B cell (primary cell): ENCODE data around the gene MALRD1. TPM values are rescaled to one million over a fixed set of nuclear protein-coding genes. Genes with fewer than 3 reads are reported as not detected.

Experiments
- ATAC-seq: fragments of 200-7000 bp; cut with Tn5 transposase; one replicate; pipeline ENCODE4 v1.10.0; 2021; ENCODE audit warnings: low read depth, mild to moderate bottlenecking, moderate number of reproducible peaks, moderate library complexity
- CTCF ChIA-PET: fragments of 350-600 bp; sonication (Branson Sonifier 250); formaldehyde crosslinking; loops from one replicate; lab custom pipeline; 2021; ENCODE audit warnings: antibody characterized with exemption, inconsistent platforms; lab: Charles Lee
- POLR2A ChIA-PET: fragments of 350-600 bp; sonication (Branson Sonifier 250); formaldehyde crosslinking; loops from one replicate; lab custom pipeline; 2021; ENCODE audit warnings: antibody characterized with exemption; lab: Charles Lee
- DNase-seq: peaks from one replicate; pipeline ENCODE4 v3.0.0; 2013
- H2AFZ ChIP-seq: 2 replicates; pipeline ENCODE4 v1.6.1; 2012; ENCODE audit warnings: mild to moderate bottlenecking, low read depth, low read length; ENCODE audit not compliant: insufficient read depth, poor library complexity, severe bottlenecking
- H3K27ac ChIP-seq, 2 donors: 1 replicate in 1 of 2; 2 replicates in 1 of 2; pipeline ENCODE4 v1.5.1; 2012 to 2013; ENCODE audit warnings: low read length in 2 of 2, mild to moderate bottlenecking in 2 of 2, moderate library complexity in 1 of 2
- H3K27me3 ChIP-seq, 4 experiments: fragments of 200-600 bp in 1 of 4; sonication (generic) in 1 of 4; replicated peaks in 1 of 4; 1 replicate in 2 of 4; 2 replicates in 2 of 4; pipeline versions ENCODE4 v1.6.1 to v1.7.0; 2013 to 2016; ENCODE audit warnings: low read length in 3 of 4, mild to moderate bottlenecking in 2 of 4, mixed read lengths in 1 of 4, moderate library complexity in 1 of 4; ENCODE audit not compliant: insufficient read depth in 4 of 4, control insufficient read depth in 3 of 4; ENCODE audit errors: control extremely low read depth in 1 of 4
- H3K36me3 ChIP-seq, 2 experiments: replicated peaks in 1 of 2; 1 replicate in 1 of 2; 2 replicates in 1 of 2; pipeline versions ENCODE4 v1.6.1 to v1.7.1; 2013; ENCODE audit warnings: low read length in 1 of 2; ENCODE audit not compliant: insufficient read depth in 2 of 2, control insufficient read depth in 1 of 2; ENCODE audit errors: control extremely low read depth in 1 of 2, extremely low read depth in 1 of 2
- H3K4me1 ChIP-seq, 2 donors: fragments of 200-600 bp in 1 of 2; sonication (generic) in 1 of 2; 1 replicate in 1 of 2; 2 replicates in 1 of 2; pipeline versions ENCODE4 v1.5.1 to v1.6.1; 2013 to 2017; ENCODE audit warnings: low read length in 2 of 2; ENCODE audit not compliant: control insufficient read depth in 2 of 2, insufficient read depth in 2 of 2
- H3K4me2 ChIP-seq: replicated peaks from 2 replicates; pipeline ENCODE3; 2012; ENCODE audit warnings: mild to moderate bottlenecking, low read depth, low read length; ENCODE audit not compliant: poor library complexity, severe bottlenecking
- H3K4me3 ChIP-seq, 5 experiments: fragments of 200-600 bp in 1 of 5; sonication (generic) in 1 of 5; 1 replicate in 3 of 5; 2 replicates in 2 of 5; pipeline versions ENCODE4 v1.5.1 to v1.7.0; 2011 to 2016; ENCODE audit warnings: low read length in 4 of 5, mild to moderate bottlenecking in 4 of 5, low read depth in 2 of 5, control low read depth in 1 of 5, moderate library complexity in 1 of 5; ENCODE audit not compliant: insufficient read depth in 1 of 5; ENCODE audit errors: control extremely low read depth in 1 of 5, extremely low read depth in 1 of 5
- H3K79me2 ChIP-seq: fragments of 200-600 bp; sonication (generic); one replicate; pipeline ENCODE4 v1.6.0; 2016; ENCODE audit warnings: low read length; ENCODE audit not compliant: control insufficient read depth, insufficient read depth
- H3K9ac ChIP-seq: fragments of 200-600 bp; sonication (generic); 2 replicates; pipeline ENCODE4 v1.6.1; 2017; ENCODE audit warnings: mild to moderate bottlenecking, low read length, moderate library complexity
- H3K9me3 ChIP-seq, 3 donors: one replicate each; pipeline versions ENCODE4 v1.6.1 to v1.7.1; 2013; ENCODE audit warnings: low read length in 2 of 3; ENCODE audit not compliant: control insufficient read depth in 2 of 3, insufficient read depth in 1 of 3; ENCODE audit errors: control extremely low read depth in 1 of 3
- H4K20me1 ChIP-seq: 2 replicates; pipeline ENCODE4 v1.6.0; 2012; ENCODE audit warnings: mild to moderate bottlenecking, low read length; ENCODE audit not compliant: insufficient read depth, control insufficient read depth, poor library complexity, severe bottlenecking
- H3K27ac Mint-ChIP-seq: one replicate; pipeline ENCODE4 v1.8.0; 2021; ENCODE audit warnings: mixed read lengths
- H3K27me3 Mint-ChIP-seq: one replicate; pipeline ENCODE4 v1.8.0; 2021; ENCODE audit warnings: mixed read lengths
- H3K4me1 Mint-ChIP-seq: one replicate; pipeline ENCODE4 v1.8.0; 2021; ENCODE audit warnings: mixed read lengths
- H3K4me3 Mint-ChIP-seq: one replicate; pipeline ENCODE4 v1.8.0; 2021; ENCODE audit warnings: mixed read lengths
- H3K9me3 Mint-ChIP-seq: one replicate; pipeline ENCODE4 v1.8.0; 2022; ENCODE audit warnings: mixed read lengths; ENCODE audit not compliant: insufficient read depth
- EZH2 ChIP-seq: IDR thresholded peaks from 2 replicates; pipeline ENCODE4 v1.6.1; 2012; ENCODE audit warnings: borderline replicate concordance, low read depth, mild to moderate bottlenecking, moderate library complexity, low read length; ENCODE audit not compliant: insufficient read depth, poor library complexity, severe bottlenecking
- WGBS: methylation state at CpG from one replicate; pipeline ENCODE4 v1.1.5; 2013; ENCODE audit warnings: missing lambda C conversion rate; ENCODE audit not compliant: insufficient coverage; 5-methylcytosine and 5-hydroxymethylcytosine counted together
- intact Hi-C: fragments of 100-400 bp; cut with micrococcal nuclease; formaldehyde crosslinking; loops from one replicate; pipeline ENCODE4 v1.10.0; 2022
- polyA plus RNA-seq: library from polyadenylated mRNA; depleted of rRNA; stranded (reverse); fragments of >200 nt; gene quantifications from 2 replicates; pipeline ENCODE4 v1.2.3, GENCODE V29; 2012
- total RNA-seq, 2 donors: library from RNA; stranded (reverse); fragments of 120-200 nt in 1 of 2; gene quantifications; 1 replicate in 1 of 2; 2 replicates in 1 of 2; pipeline versions ENCODE4 v1.2.3 to v1.2.4, GENCODE V29; 2013 to 2022
- TF ChIP-seq, protein P1 (sequence below): fragments of 200-600 bp; IDR thresholded peaks from one replicate; pipeline ENCODE4 v1.8.0; 2022; ENCODE audit warnings: antibody characterized with exemption, mild to moderate bottlenecking

MALRD1 gene
- total and polyA plus RNA-seq, 2 donors (not counting 1 experiment from before 2014, with no cell fraction given): not detected

DNA sequence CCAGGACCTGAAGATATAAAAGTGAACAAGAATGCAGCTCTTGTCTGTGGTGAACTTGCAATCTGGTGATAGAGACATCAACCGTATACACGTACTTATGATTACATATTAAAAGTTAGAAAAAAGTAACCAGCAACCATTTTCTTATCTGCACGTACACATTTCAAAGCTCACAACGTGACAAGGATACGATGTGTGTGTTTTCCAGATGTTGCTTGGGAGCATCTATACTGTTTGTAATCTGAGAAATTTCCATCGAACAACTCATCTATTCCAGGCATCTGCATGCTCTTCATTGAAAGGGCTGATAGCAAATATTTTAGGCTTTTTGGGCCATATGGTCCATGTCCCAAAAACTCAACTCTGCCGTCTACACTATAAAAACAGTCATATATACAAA, 23.3 kb downstream of the MALRD1 start:
- CTCF ChIA-PET: no interaction called here

DNA sequence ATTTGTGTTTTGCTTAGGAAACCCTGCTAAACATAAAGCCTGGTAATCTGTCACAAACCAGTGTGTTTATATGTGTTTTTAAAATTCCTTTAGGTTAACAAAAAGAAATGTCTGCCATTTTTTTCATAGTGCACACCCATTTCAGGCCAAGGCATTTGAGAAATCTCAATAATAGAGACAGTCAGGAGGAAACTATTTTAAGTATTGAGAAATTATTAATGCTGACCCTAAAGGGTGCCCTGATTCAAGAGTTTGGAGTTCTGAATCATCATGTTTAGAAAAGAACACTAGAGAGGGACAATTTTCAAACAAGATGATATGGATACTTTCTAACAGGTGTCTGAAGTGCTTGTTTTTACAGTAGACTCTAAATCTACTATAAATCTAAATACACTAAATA, 28.7 kb downstream of the MALRD1 start:
- no peaks in the 10 kb centered on the region for H3K4me1 Mint-ChIP-seq
- no peak overlapping the region for H3K27ac ChIP-seq
- ATAC-seq: no peak
- no peaks in the 10 kb centered on the region for H3K27me3 Mint-ChIP-seq
- no peak overlapping the region for H2AFZ ChIP-seq
- H3K79me2 ChIP-seq: no peaks in the 10 kb centered on the region
- CTCF ChIA-PET: no interaction called here
- no peaks in the 10 kb centered on the region for H3K27me3 ChIP-seq
- no peak overlapping the region for H3K9ac ChIP-seq
- intact Hi-C loops: no loop called here
- TF ChIP-seq EZH2: no peak
- TF ChIP-seq, protein P1, sequence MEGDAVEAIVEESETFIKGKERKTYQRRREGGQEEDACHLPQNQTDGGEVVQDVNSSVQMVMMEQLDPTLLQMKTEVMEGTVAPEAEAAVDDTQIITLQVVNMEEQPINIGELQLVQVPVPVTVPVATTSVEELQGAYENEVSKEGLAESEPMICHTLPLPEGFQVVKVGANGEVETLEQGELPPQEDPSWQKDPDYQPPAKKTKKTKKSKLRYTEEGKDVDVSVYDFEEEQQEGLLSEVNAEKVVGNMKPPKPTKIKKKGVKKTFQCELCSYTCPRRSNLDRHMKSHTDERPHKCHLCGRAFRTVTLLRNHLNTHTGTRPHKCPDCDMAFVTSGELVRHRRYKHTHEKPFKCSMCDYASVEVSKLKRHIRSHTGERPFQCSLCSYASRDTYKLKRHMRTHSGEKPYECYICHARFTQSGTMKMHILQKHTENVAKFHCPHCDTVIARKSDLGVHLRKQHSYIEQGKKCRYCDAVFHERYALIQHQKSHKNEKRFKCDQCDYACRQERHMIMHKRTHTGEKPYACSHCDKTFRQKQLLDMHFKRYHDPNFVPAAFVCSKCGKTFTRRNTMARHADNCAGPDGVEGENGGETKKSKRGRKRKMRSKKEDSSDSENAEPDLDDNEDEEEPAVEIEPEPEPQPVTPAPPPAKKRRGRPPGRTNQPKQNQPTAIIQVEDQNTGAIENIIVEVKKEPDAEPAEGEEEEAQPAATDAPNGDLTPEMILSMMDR: no peak
- no peak overlapping the region for H3K4me2 ChIP-seq
- H4K20me1 ChIP-seq: no peaks in the 10 kb centered on the region
- POLR2A ChIA-PET: no interaction called here
- H3K4me3 ChIP-seq: no peak overlapping the region
- H3K4me1 ChIP-seq: no peaks in the 10 kb centered on the region
- H3K9me3 Mint-ChIP-seq: peaks cover 4% of the 10 kb centered on the region
- no peak overlapping the region for H3K27ac Mint-ChIP-seq
- DNase-seq: no peak
- H3K36me3 ChIP-seq: no peaks in the 10 kb centered on the region
- H3K9me3 ChIP-seq: no peaks in the 10 kb centered on the region
- H3K4me3 Mint-ChIP-seq: no peak overlapping the region

More for the DNA sequence above, 23.3 kb downstream of the MALRD1 start:
- H3K27ac ChIP-seq: no peak overlapping the region
- Mint-ChIP-seq H3K9me3 (peaks cover 5% of the 10 kb centered on the region), H3K4me1 (no peaks in the 10 kb centered on the region), H3K27ac (no peak overlapping the region), H3K27me3 (no peaks in the 10 kb centered on the region), H3K4me3 (no peak overlapping the region)
- H3K4me1 ChIP-seq: no peaks in the 10 kb centered on the region
- H3K27me3 ChIP-seq: no peaks in the 10 kb centered on the region
- no peak overlapping the region for H2AFZ ChIP-seq
- DNase-seq: no peak
- no peaks in the 10 kb centered on the region for H3K9me3 ChIP-seq
- no peaks in the 10 kb centered on the region for H4K20me1 ChIP-seq
- no peak for TF ChIP-seq EZH2
- TF ChIP-seq, protein P1: no peak
- H3K9ac ChIP-seq: no peak overlapping the region
- no peak overlapping the region for H3K4me3 ChIP-seq
- H3K36me3 ChIP-seq: no peaks in the 10 kb centered on the region
- no peak overlapping the region for H3K4me2 ChIP-seq
- POLR2A ChIA-PET: no interaction called here
- intact Hi-C loops: no loop called here
- ATAC-seq: no peak
- H3K79me2 ChIP-seq: no peaks in the 10 kb centered on the region
- no CpG with 5 or more reads among the region's 7 CpGs for WGBS
